IMR-90 (cell line): ENCODE results near the gene MCTP2.

ENCODE experiments used
- BHLHE40 ChIP-seq: fragments of 150-350 bp; IDR thresholded peaks from 2 replicates; pipeline ENCODE4 v1.6.1; 2016; ENCODE audit warnings: mild to moderate bottlenecking, low read depth, low read length
- CEBPB ChIP-seq: IDR thresholded peaks from 2 replicates; pipeline ENCODE4 v1.6.1; 2012; ENCODE audit warnings: low read depth, low read length, improper control_type of control experiment
- FOS ChIP-seq: fragments of 150-350 bp; IDR thresholded peaks from 2 replicates; pipeline ENCODE4 v1.6.1; 2016; ENCODE audit warnings: low read depth, low read length
- NFE2L2 ChIP-seq: fragments of 150-350 bp; IDR thresholded peaks from 2 replicates; pipeline ENCODE4 v1.6.1; 2016; ENCODE audit warnings: low read depth, mild to moderate bottlenecking, low read length
- POLR2A ChIP-seq: IDR thresholded peaks from 2 replicates; pipeline ENCODE4 v1.6.1; 2012; ENCODE audit warnings: mild to moderate bottlenecking, low read depth, low read length
- RAD21 ChIP-seq: IDR thresholded peaks from 2 replicates; pipeline ENCODE4 v1.6.1; 2012; ENCODE audit warnings: low read length, improper control_type of control experiment
- RCOR1 ChIP-seq: IDR thresholded peaks from 2 replicates; pipeline ENCODE4 v1.6.1; 2012; ENCODE audit warnings: mild to moderate bottlenecking, low read length, improper control_type of control experiment; ENCODE audit not compliant: insufficient replicate concordance
- RFX5 ChIP-seq: IDR thresholded peaks from 2 replicates; pipeline ENCODE4 v1.8.0; 2012; ENCODE audit warnings: low read depth, mild to moderate bottlenecking, low read length, moderate library complexity
- TF ChIP-seq, protein P1 (sequence below): conservative IDR thresholded peaks from 2 replicates; pipeline ENCODE4 v1.5.1; 2012; ENCODE audit warnings: mild to moderate bottlenecking, low read depth, low read length, improper control_type of control experiment
- TF ChIP-seq, protein P2 (sequence below): fragments of 150-350 bp; IDR thresholded peaks from 2 replicates; pipeline ENCODE4 v1.6.1; 2016; ENCODE audit warnings: low read depth, mild to moderate bottlenecking, low read length, moderate library complexity, borderline replicate concordance

DNA sequence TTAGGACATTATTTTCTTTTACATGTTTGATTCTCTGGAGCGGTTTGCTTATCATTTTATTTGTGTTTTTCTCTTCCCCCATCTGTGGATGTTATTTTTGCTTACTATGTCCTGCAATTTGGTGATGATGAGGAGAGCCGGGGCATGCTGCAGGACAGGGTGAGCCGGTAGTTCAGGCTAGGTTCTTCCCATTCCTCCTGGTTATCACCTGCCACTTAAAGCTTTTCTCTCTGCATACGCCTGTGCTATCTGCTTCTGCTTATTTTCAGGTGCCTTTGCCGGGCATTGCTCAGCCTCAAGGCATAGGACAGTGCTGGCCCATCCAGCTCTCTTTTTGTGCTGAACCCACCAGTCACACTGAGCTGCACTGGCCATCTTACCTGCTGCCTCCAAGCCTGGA is 85.8 kb downstream of the MCTP2 start:
- TF ChIP-seq, protein P1, sequence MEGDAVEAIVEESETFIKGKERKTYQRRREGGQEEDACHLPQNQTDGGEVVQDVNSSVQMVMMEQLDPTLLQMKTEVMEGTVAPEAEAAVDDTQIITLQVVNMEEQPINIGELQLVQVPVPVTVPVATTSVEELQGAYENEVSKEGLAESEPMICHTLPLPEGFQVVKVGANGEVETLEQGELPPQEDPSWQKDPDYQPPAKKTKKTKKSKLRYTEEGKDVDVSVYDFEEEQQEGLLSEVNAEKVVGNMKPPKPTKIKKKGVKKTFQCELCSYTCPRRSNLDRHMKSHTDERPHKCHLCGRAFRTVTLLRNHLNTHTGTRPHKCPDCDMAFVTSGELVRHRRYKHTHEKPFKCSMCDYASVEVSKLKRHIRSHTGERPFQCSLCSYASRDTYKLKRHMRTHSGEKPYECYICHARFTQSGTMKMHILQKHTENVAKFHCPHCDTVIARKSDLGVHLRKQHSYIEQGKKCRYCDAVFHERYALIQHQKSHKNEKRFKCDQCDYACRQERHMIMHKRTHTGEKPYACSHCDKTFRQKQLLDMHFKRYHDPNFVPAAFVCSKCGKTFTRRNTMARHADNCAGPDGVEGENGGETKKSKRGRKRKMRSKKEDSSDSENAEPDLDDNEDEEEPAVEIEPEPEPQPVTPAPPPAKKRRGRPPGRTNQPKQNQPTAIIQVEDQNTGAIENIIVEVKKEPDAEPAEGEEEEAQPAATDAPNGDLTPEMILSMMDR = no peak
- TF ChIP-seq CEBPB (no peak), POLR2A (no peak), BHLHE40 (no peak), RCOR1 (no peak), RAD21 (no peak), NFE2L2 (no peak), RFX5 (no peak), FOS (no peak)
- TF ChIP-seq, protein P2, sequence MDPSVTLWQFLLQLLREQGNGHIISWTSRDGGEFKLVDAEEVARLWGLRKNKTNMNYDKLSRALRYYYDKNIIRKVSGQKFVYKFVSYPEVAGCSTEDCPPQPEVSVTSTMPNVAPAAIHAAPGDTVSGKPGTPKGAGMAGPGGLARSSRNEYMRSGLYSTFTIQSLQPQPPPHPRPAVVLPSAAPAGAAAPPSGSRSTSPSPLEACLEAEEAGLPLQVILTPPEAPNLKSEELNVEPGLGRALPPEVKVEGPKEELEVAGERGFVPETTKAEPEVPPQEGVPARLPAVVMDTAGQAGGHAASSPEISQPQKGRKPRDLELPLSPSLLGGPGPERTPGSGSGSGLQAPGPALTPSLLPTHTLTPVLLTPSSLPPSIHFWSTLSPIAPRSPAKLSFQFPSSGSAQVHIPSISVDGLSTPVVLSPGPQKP = no peak
